Esophagus muscularis mucosa (tissue), 4 donors: ENCODE data around the gene LRP2BP. TPM values are rescaled to one million over a fixed set of nuclear protein-coding genes. Genes with fewer than 3 reads are reported as not detected.

ENCODE experiments used
- DNase-seq: peaks from one replicate; pipeline ENCODE4 v3.0.0-alpha.2; 2017; ENCODE audit errors: extremely low spot score
- H3K27ac ChIP-seq, 4 donors: fragments of 200-600 bp; sonication (generic); replicated peaks in 1 of 4; 1 replicate in 3 of 4; 2 replicates in 1 of 4; pipeline ENCODE4 v1.5.1; 2016 to 2019; ENCODE audit warnings: mild to moderate bottlenecking in 1 of 4
- H3K27me3 ChIP-seq, 4 donors: fragments of 200-600 bp; sonication (generic); one replicate each; pipeline versions ENCODE4 v1.5.1 to v1.6.0; 2016 to 2019
- H3K36me3 ChIP-seq, 4 donors: fragments of 200-600 bp; sonication (generic); one replicate each; pipeline ENCODE4 v1.5.1; 2016 to 2019
- H3K4me1 ChIP-seq, 4 donors: fragments of 200-600 bp; sonication (generic); one replicate each; pipeline ENCODE4 v1.5.1; 2016 to 2019
- H3K4me3 ChIP-seq, 4 donors: fragments of 200-600 bp; sonication (generic); 1 replicate in 2 of 4; 2 replicates in 2 of 4; pipeline ENCODE4 v1.5.1; 2016 to 2019; ENCODE audit warnings: mild to moderate bottlenecking in 4 of 4, moderate library complexity in 1 of 4
- H3K9me3 ChIP-seq, 4 donors: fragments of 200-600 bp; sonication (generic); 1 replicate in 3 of 4; 2 replicates in 1 of 4; pipeline ENCODE4 v1.5.1; 2016 to 2019
- CTCF ChIP-seq, 3 experiments: fragments of 200-600 bp in 2 of 3; fragments of 450-650 bp in 1 of 3; sonication (generic) in 2 of 3; IDR thresholded peaks; one replicate each; pipeline ENCODE4 v1.5.1; 2017 to 2019; ENCODE audit warnings: antibody characterized with exemption in 3 of 3, mild to moderate bottlenecking in 2 of 3, moderate library complexity in 1 of 3
- EP300 ChIP-seq: sonication (generic); formaldehyde crosslinking; IDR thresholded peaks from one replicate; pipeline ENCODE4 v1.6.1; 2017; ENCODE audit warnings: antibody characterized with exemption
- POLR2A ChIP-seq: fragments of 450-650 bp; IDR thresholded peaks from one replicate; pipeline ENCODE4 v1.6.1; 2017; ENCODE audit warnings: antibody characterized with exemption, moderate library complexity, mild to moderate bottlenecking, low read depth
- POLR2AphosphoS5 ChIP-seq, 2 donors: sonication (generic); formaldehyde crosslinking; IDR thresholded peaks; one replicate each; pipeline ENCODE4 v1.6.1; 2017; ENCODE audit warnings: antibody characterized with exemption in 2 of 2
- WGBS: methylation state at CpG from one replicate; pipeline ENCODE4 v1.1.5; 2018; 5-methylcytosine and 5-hydroxymethylcytosine counted together
- intact Hi-C: fragments of 100-400 bp; cut with DNase I; formaldehyde crosslinking; loops from one replicate; pipeline ENCODE4 v1.15.1; 2023
- total RNA-seq, 4 donors: library from RNA; depleted of rRNA; stranded (reverse); fragments of >200 nt; gene quantifications; one replicate each; pipeline versions ENCODE4 v1.1.0 to v1.2.1, GENCODE V29; 2016

The LRP2BP gene
- total RNA-seq, 4 donors from 2014 or later, result 0.46 to 2.1 (median 0.57) TPM

- Histone ChIP-seq H3K27ac (no peak overlapping the region), H3K4me3 (no peak overlapping the region), H3K36me3 (peaks cover 4 to 58% (median 26%) of the 10 kb centered on the region in 4 donors), H3K9me3 (no peaks in the 10 kb centered on the region), H3K4me1 (no peaks in the 10 kb centered on the region), H3K27me3 (no peaks in the 10 kb centered on the region)
- intact Hi-C loops, result no loop called here
- no peak for TF ChIP-seq POLR2A
- DNase-seq, result no peak
- WGBS, result 88% methylated on average over 7 of the region's 7 CpGs
Observed at GRCh38 chr4:185357733-185358440, 37.8 kb downstream of the LRP2BP start.

- intact Hi-C loops, result no loop called here
- no peak for DNase-seq
- H3K36me3 ChIP-seq, result peaks cover 4 to 60% (median 31%) of the 10 kb centered on the region in 4 donors
- no peak overlapping the region for H3K27ac ChIP-seq
- no peaks in the 10 kb centered on the region for H3K4me1 ChIP-seq
- H3K9me3 ChIP-seq, result no peaks in the 10 kb centered on the region
- H3K4me3 ChIP-seq, result no peak overlapping the region
- TF ChIP-seq EP300, result no peak
- no peaks in the 10 kb centered on the region for H3K27me3 ChIP-seq
- WGBS, result 89% methylated on average over 5 of the region's 5 CpGs
Observed at GRCh38 chr4:185357211-185357610, 38.5 kb downstream of the LRP2BP start.

GRCh38 chr4:185352741-185353140, 43.0 kb downstream of the LRP2BP start:
- TF ChIP-seq POLR2A, result no peak
- no peak for TF ChIP-seq POLR2AphosphoS5 (IDR thresholded peaks at IDR 0.05)
- no peak for TF ChIP-seq EP300
- TF ChIP-seq CTCF (IDR thresholded peaks at IDR 0.05), result no peak
- Histone ChIP-seq H3K27me3 (no peaks in the 10 kb centered on the region), H3K4me1 (no peaks in the 10 kb centered on the region), H3K27ac (no peak overlapping the region), H3K9me3 (no peaks in the 10 kb centered on the region), H3K4me3 (no peak overlapping the region), H3K36me3 (peaks cover 11 to 66% (median 48%) of the 10 kb centered on the region in 4 donors)
- no peak for DNase-seq
- intact Hi-C loops, result no loop called here
- 94% methylated on average over 2 of the region's 2 CpGs for WGBS

GRCh38 chr4:185352202-185352601, 43.5 kb downstream of the LRP2BP start:
- H3K9me3 ChIP-seq, result no peaks in the 10 kb centered on the region
- no peak overlapping the region for H3K27ac ChIP-seq
- intact Hi-C loops, result no loop called here
- H3K36me3 ChIP-seq, result peaks cover 11 to 66% (median 52%) of the 10 kb centered on the region in 4 donors
- no peaks in the 10 kb centered on the region for H3K27me3 ChIP-seq
- no peak for TF ChIP-seq POLR2A
- no peak for TF ChIP-seq POLR2AphosphoS5 (IDR thresholded peaks at IDR 0.05)
- no peak for TF ChIP-seq EP300
- no peak for TF ChIP-seq CTCF (IDR thresholded peaks at IDR 0.05)
- no peak overlapping the region for H3K4me3 ChIP-seq
- WGBS, result 93% methylated on average over 7 of the region's 7 CpGs
- H3K4me1 ChIP-seq, result no peaks in the 10 kb centered on the region
- DNase-seq, result no peak

- no peak overlapping the region for H3K27ac ChIP-seq
- H3K4me1 ChIP-seq, result no peaks in the 10 kb centered on the region
- DNase-seq, result no peak
- TF ChIP-seq EP300 (no peak), CTCF (IDR thresholded peaks at IDR 0.05) (no peak), POLR2AphosphoS5 (IDR thresholded peaks at IDR 0.05) (no peak), POLR2A (no peak)
- no peak overlapping the region for H3K4me3 ChIP-seq
- H3K9me3 ChIP-seq, result no peaks in the 10 kb centered on the region
- intact Hi-C loops, result no loop called here
- H3K27me3 ChIP-seq, result no peaks in the 10 kb centered on the region
- H3K36me3 ChIP-seq, result peaks cover 11 to 63% (median 57%) of the 10 kb centered on the region in 4 donors
- WGBS, result 92% methylated on average over 12 of the region's 13 CpGs
Observed at GRCh38 chr4:185351691-185352090, 44.0 kb downstream of the LRP2BP start.
